IMR-90 (cell line): ENCODE measurements around the gene IGHMBP2. TPM values are rescaled to one million over a fixed set of nuclear protein-coding genes. Genes with fewer than 3 reads are reported as not detected.

ENCODE experiments used
- ATAC-seq: fragments of 200-7000 bp; cut with Tn5 transposase; 2 replicates; pipeline ENCODE4 v1.9.1; 2020; ENCODE audit warnings: low read depth, mild to moderate bottlenecking, moderate library complexity
- BruUV-seq: library from RNA; stranded (reverse); fragments of 400-500 nt; replicated peaks from 2 replicates; lab custom pipeline; 2021; lab: Mats Ljungman, UMichigan
- CTCF ChIA-PET: fragments of 300-600 bp; formaldehyde crosslinking; extraction: SDS; loops from one replicate; lab custom pipeline; 2021; ENCODE audit warnings: antibody characterized with exemption; lab: Yijun Ruan, JAX
- POLR2A ChIA-PET: fragments of 300-600 bp; sonication (Branson Sonifier 250); formaldehyde crosslinking; loops from one replicate; lab custom pipeline; 2022; ENCODE audit warnings: antibody characterized with exemption; ENCODE audit not compliant: unreplicated experiment; lab: Charles Lee
- DNase-seq: peaks from one replicate; pipeline ENCODE4 v3.0.0; 2013
- H2AFZ ChIP-seq: replicated peaks from 2 replicates; pipeline ENCODE3; 2013; ENCODE audit warnings: low read length, mild to moderate bottlenecking; ENCODE audit not compliant: poor library complexity
- H2AK5ac ChIP-seq: 2 replicates; pipeline ENCODE4 v1.6.1; 2013; ENCODE audit warnings: low read depth, low read length, inconsistent platforms
- H2AK9ac ChIP-seq: replicated peaks from 2 replicates; pipeline ENCODE3; 2013; ENCODE audit warnings: mild to moderate bottlenecking, low read depth, low read length, moderate library complexity; ENCODE audit not compliant: poor library complexity
- H2BK120ac ChIP-seq: 2 replicates; pipeline ENCODE4 v1.6.1; 2013; ENCODE audit warnings: low read depth, low read length, inconsistent platforms
- H2BK15ac ChIP-seq: 3 replicates; pipeline ENCODE4 v1.6.1; 2013; ENCODE audit warnings: low read depth, low read length, inconsistent platforms
- H2BK20ac ChIP-seq: 2 replicates; pipeline ENCODE4 v1.6.1; 2013; ENCODE audit warnings: low read depth, mild to moderate bottlenecking, inconsistent platforms, low read length, moderate library complexity
- H2BK5ac ChIP-seq: 2 replicates; pipeline ENCODE4 v1.6.1; 2013; ENCODE audit warnings: mild to moderate bottlenecking, low read depth, low read length, inconsistent platforms; ENCODE audit not compliant: poor library complexity, severe bottlenecking
- H3K14ac ChIP-seq: replicated peaks from 2 replicates; pipeline ENCODE4 v1.6.1; 2013; ENCODE audit warnings: low read depth, low read length, inconsistent platforms
- H3K18ac ChIP-seq: 2 replicates; pipeline ENCODE4 v1.6.1; 2013; ENCODE audit warnings: low read depth, low read length, control low read depth
- H3K23ac ChIP-seq: 2 replicates; pipeline ENCODE4 v1.6.1; 2013; ENCODE audit warnings: low read depth, low read length, inconsistent platforms
- H3K27ac ChIP-seq: 2 replicates; pipeline ENCODE4 v1.5.1; 2013; ENCODE audit warnings: mild to moderate bottlenecking, control low read depth, low read length; ENCODE audit not compliant: insufficient read depth
- H3K27me3 ChIP-seq: 2 replicates; pipeline ENCODE4 v1.6.1; 2013; ENCODE audit warnings: low read length; ENCODE audit not compliant: control insufficient read depth, insufficient read depth
- H3K36me3 ChIP-seq: 2 replicates; pipeline ENCODE4 v1.6.1; 2013; ENCODE audit warnings: low read length, mixed read lengths; ENCODE audit not compliant: control insufficient read depth, insufficient read depth
- H3K4ac ChIP-seq: 2 replicates; pipeline ENCODE4 v1.6.1; 2013; ENCODE audit warnings: low read depth, low read length, inconsistent platforms
- H3K4me1 ChIP-seq: 2 replicates; pipeline ENCODE4 v1.6.1; 2013; ENCODE audit warnings: low read length, mixed read lengths; ENCODE audit not compliant: control insufficient read depth, insufficient read depth
- H3K4me2 ChIP-seq: 2 replicates; pipeline ENCODE4 v1.6.1; 2013; ENCODE audit warnings: low read depth, mild to moderate bottlenecking, control low read depth, low read length, moderate library complexity
- H3K4me3 ChIP-seq: 2 replicates; pipeline ENCODE4 v1.5.1; 2013; ENCODE audit warnings: low read depth, mild to moderate bottlenecking, control low read depth, low read length, moderate library complexity; ENCODE audit not compliant: insufficient read depth
- H3K56ac ChIP-seq: 2 replicates; pipeline ENCODE4 v1.6.1; 2013; ENCODE audit warnings: low read length, inconsistent platforms; ENCODE audit not compliant: insufficient read depth; ENCODE audit errors: extremely low read depth
- H3K79me1 ChIP-seq, 2 experiments: 2 replicates each; pipeline ENCODE4 v1.6.1; 2013; ENCODE audit warnings: low read length in 2 of 2, inconsistent platforms in 1 of 2, low read depth in 1 of 2
- H3K9ac ChIP-seq: 2 replicates; pipeline ENCODE4 v1.6.1; 2013; ENCODE audit warnings: low read depth, low read length, control low read depth
- H3K9me1 ChIP-seq: 2 replicates; pipeline ENCODE4 v1.6.1; 2013; ENCODE audit warnings: low read length, inconsistent platforms; ENCODE audit not compliant: insufficient read depth
- H3K9me3 ChIP-seq: 2 replicates; pipeline ENCODE4 v1.6.1; 2013; ENCODE audit warnings: low read length; ENCODE audit not compliant: control insufficient read depth, insufficient read depth
- H4K20me1 ChIP-seq: 2 replicates; pipeline ENCODE4 v1.6.1; 2013; ENCODE audit warnings: low read length, inconsistent platforms; ENCODE audit not compliant: insufficient read depth
- H4K5ac ChIP-seq: 2 replicates; pipeline ENCODE4 v1.6.1; 2013; ENCODE audit warnings: mild to moderate bottlenecking, low read depth, low read length, control low read depth
- H4K8ac ChIP-seq, 2 experiments: 2 replicates each; pipeline ENCODE4 v1.6.1; 2013; ENCODE audit warnings: low read depth in 2 of 2, low read length in 2 of 2, control low read depth in 1 of 2, inconsistent platforms in 1 of 2
- H4K91ac ChIP-seq: 2 replicates; pipeline ENCODE4 v1.6.1; 2013; ENCODE audit warnings: low read depth, low read length, inconsistent platforms; ENCODE audit not compliant: insufficient read depth
- CEBPB ChIP-seq: IDR thresholded peaks from 2 replicates; pipeline ENCODE4 v1.6.1; 2012; ENCODE audit warnings: low read depth, low read length, improper control_type of control experiment
- MAFK ChIP-seq: IDR thresholded peaks from 2 replicates; pipeline ENCODE4 v1.6.1; 2012; ENCODE audit warnings: low read depth, low read length, improper control_type of control experiment
- RAD21 ChIP-seq: IDR thresholded peaks from 2 replicates; pipeline ENCODE4 v1.6.1; 2012; ENCODE audit warnings: low read length, improper control_type of control experiment
- RFX5 ChIP-seq: IDR thresholded peaks from 2 replicates; pipeline ENCODE4 v1.8.0; 2012; ENCODE audit warnings: low read depth, mild to moderate bottlenecking, low read length, moderate library complexity
- SMC3 ChIP-seq: fragments of 150-350 bp; IDR thresholded peaks from 2 replicates; pipeline ENCODE4 v1.6.1; 2016; ENCODE audit warnings: low read depth, mild to moderate bottlenecking, antibody characterized with exemption, low read length, moderate library complexity
- WGBS, 2 experiments: methylation state at CpG; one replicate each; pipeline versions ENCODE4 v1.1.5 to v1.1.7; 2013; ENCODE audit warnings: missing lambda C conversion rate in 2 of 2; ENCODE audit not compliant: insufficient read length in 1 of 2; ENCODE audit errors: extremely low coverage in 2 of 2; 5-methylcytosine and 5-hydroxymethylcytosine counted together
- dilution Hi-C: fragments of 300-500 bp; cut with HindIII; formaldehyde crosslinking; loops from one replicate; pipeline ENCODE4 v1.14.3; 2018; ENCODE audit warnings: low sequenced_read_pairs; ENCODE audit not compliant: unreplicated experiment
- in situ Hi-C: fragments of 300-500 bp; cut with MboI; formaldehyde crosslinking; loops from 3 replicates; pipeline ENCODE4 v1.14.3; 2019; ENCODE audit warnings: low sequenced_read_pairs, inconsistent platforms, mixed read lengths
- intact Hi-C: fragments of 100-400 bp; cut with micrococcal nuclease; formaldehyde crosslinking; loops from 2 replicates; pipeline ENCODE4 v1.10.0; 2022
- polyA plus RNA-seq, 3 experiments: library from polyadenylated mRNA; depleted of rRNA; stranded (reverse); fragments of >200 nt; gene quantifications; 2 replicates each; pipeline ENCODE4 v1.2.3, GENCODE V29; 2012; ENCODE audit warnings: low replicate concordance in 1 of 3
- total RNA-seq: library from RNA; depleted of rRNA; stranded (reverse); fragments of >200 nt; gene quantifications from 2 replicates; pipeline ENCODE4 v1.2.3, GENCODE V29; 2012

The IGHMBP2 gene
- total and polyA plus RNA-seq, 2 of the 4 experiments (the other 2 are of a cell fraction): 4.5 to 11.1 TPM

DNA sequence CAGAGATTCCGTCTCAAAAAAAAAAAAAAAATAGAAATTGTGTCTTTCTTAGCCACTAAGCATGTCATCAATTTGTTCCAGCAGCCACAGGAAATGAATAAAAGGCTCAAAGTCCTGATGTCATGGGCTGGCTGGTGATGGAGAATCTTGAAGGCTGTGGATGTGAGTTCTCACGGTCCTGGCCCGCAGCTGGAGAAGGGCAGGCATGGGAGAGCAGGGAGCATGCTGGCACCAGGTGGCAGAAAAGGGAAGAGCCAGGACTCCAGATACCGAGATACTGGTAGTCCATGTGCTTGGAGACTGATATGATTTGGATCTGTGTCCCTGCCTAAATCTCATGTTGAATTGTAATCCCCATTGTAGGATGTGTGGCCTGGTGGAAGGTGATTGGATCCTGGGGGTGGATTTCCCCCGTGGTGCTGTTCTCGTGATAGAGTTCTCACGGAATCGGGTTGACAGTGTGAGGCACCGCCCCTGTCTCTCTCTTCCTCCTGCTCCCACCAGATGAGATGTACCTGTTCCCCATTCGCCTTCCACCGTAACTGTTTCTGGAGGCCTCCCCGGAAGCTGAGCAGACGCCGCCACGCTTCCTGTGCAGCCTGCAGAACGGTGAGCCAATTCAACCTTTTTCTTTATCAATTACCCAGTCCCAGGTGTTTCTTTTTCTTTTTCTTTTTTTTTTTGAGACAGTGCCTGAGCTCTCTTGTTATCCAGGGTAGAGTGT lies 59.0 kb downstream of the IGHMBP2 start:
- ATAC-seq (no peak), DNase-seq (no peak)
- H3K9me3 ChIP-seq: peaks cover 4% of the 10 kb centered on the region; the same call in 1 of the 2 replicates
- no peak overlapping the region for H4K8ac ChIP-seq
- H3K4me3 ChIP-seq: no peak overlapping the region
- dilution Hi-C loops: no loop called here
- H2BK15ac ChIP-seq: no peak overlapping the region
- H2AK9ac ChIP-seq: no peak overlapping the region
- no peaks in the 10 kb centered on the region for H4K20me1 ChIP-seq
- no peak overlapping the region for H3K18ac ChIP-seq
- ChIA-PET CTCF (no interaction called here), POLR2A (no interaction called here)
- in situ Hi-C loops: no loop called here
- TF ChIP-seq RFX5: no peak
- TF ChIP-seq RAD21: no peak
- TF ChIP-seq SMC3: no peak
- no peak for TF ChIP-seq MAFK
- no peak for TF ChIP-seq CEBPB
- no peak overlapping the region for H3K56ac ChIP-seq
- no peaks in the 10 kb centered on the region for H3K79me1 ChIP-seq
- no peak overlapping the region for H3K27ac ChIP-seq
- H3K23ac ChIP-seq: no peak overlapping the region
- H2BK20ac ChIP-seq: no peak overlapping the region
- no peaks in the 10 kb centered on the region for H3K9me1 ChIP-seq
- no peak overlapping the region for H4K91ac ChIP-seq
- no peak overlapping the region for H3K9ac ChIP-seq
- no peaks in the 10 kb centered on the region for H3K4me1 ChIP-seq
- peaks cover 27% of the 10 kb centered on the region for H3K27me3 ChIP-seq
- H3K36me3 ChIP-seq: no peaks in the 10 kb centered on the region
- no peak overlapping the region for H2AK5ac ChIP-seq
- H2AFZ ChIP-seq: no peak overlapping the region
- no peak overlapping the region for H2BK120ac ChIP-seq
- no TSS peak for BruUV-seq
- H3K4me2 ChIP-seq: no peak overlapping the region
- no peak overlapping the region for H4K5ac ChIP-seq
- no peak overlapping the region for H2BK5ac ChIP-seq
- WGBS, 2 experiments: 84% methylated on average over 5 of the region's 16 CpGs; no CpG with 5 or more reads in 1 of the 2 experiments
- intact Hi-C loops: no loop called here
- H3K14ac ChIP-seq: no peak overlapping the region
- H3K4ac ChIP-seq: no peak overlapping the region
